Pancreas (tissue), 10 donors: ENCODE measurements around the gene OGFOD3. TPM values are rescaled to one million over a fixed set of nuclear protein-coding genes. Genes with fewer than 3 reads are reported as not detected.
"Not testable (repeated sequence)": the region's sequence is repeated elsewhere in the genome, so short reads cannot be mapped to it uniquely, and the experiment has no call there.

Experiments used
- ATAC-seq, 4 donors: fragments of 200-7000 bp; cut with Tn5 transposase; one replicate each; pipeline versions ENCODE4 v1.8.0 to v1.9.1; 2020; ENCODE audit warnings: mild to moderate bottlenecking in 4 of 4, moderate library complexity in 4 of 4
- DNase-seq, 6 donors: peaks; one replicate each; pipeline ENCODE4 v3.0.0-alpha.2; 2020
- FAIRE-seq: peaks from 2 replicates; lab custom pipeline; 2012; peaks lifted over from hg19 to GRCh38; lab: Jason Lieb, UNC
- H3K27ac ChIP-seq, 4 donors: fragments of 200-600 bp; sonication (generic); 1 replicate in 3 of 4; 2 replicates in 1 of 4; pipeline versions ENCODE4 v1.5.0 to v1.8.0; 2020
- H3K27me3 ChIP-seq, 4 donors: fragments of 200-600 bp; one replicate each; pipeline ENCODE4 v1.8.0; 2021
- H3K36me3 ChIP-seq, 3 donors: fragments of 200-600 bp; sonication (generic) in 1 of 3; one replicate each; pipeline versions ENCODE4 v1.5.0 to v1.8.0; 2020 to 2021
- H3K4me1 ChIP-seq, 3 donors: fragments of 200-600 bp; one replicate each; pipeline ENCODE4 v1.8.0; 2021
- H3K4me3 ChIP-seq, 4 donors: fragments of 200-600 bp; sonication (generic) in 2 of 4; one replicate each; pipeline versions ENCODE4 v1.5.0 to v1.8.0; 2020 to 2021
- H3K9me3 ChIP-seq, 4 donors: fragments of 200-600 bp; one replicate each; pipeline ENCODE4 v1.8.0; 2021
- WGBS, 2 donors: extraction: QIAGEN DNeasy Blood & Tissue Kit; methylation state at CpG; one replicate each; pipeline ENCODE4 v1.1.7; 2013; 5-methylcytosine and 5-hydroxymethylcytosine counted together
- intact Hi-C, 3 donors: fragments of 100-400 bp; cut with DNase I; formaldehyde crosslinking; loops; one replicate each; pipeline versions ENCODE4 v1.11.1 to v1.14.2; 2022
- polyA plus RNA-seq, 2 donors: library from polyadenylated mRNA; stranded (reverse); fragments of 200-250 nt; gene quantifications; one replicate each; pipeline ENCODE4 v1.2.3, GENCODE V29; 2013
- total RNA-seq, 6 donors: library from RNA; stranded (reverse); fragmentation: NEBNext Ultra II Directional in 4 of 6; extraction: Animal tissue kit (Norgen Biotek cat#: 25700) in 4 of 6; gene quantifications; one replicate each; pipeline versions ENCODE4 v1.2.1 to v1.2.4, GENCODE V29; 2021 to 2023
- TF ChIP-seq, protein P1 (sequence below), 4 donors: fragments of 200-600 bp; sonication (generic) in 3 of 4; IDR thresholded peaks; one replicate each; pipeline versions ENCODE4 v1.5.0 to v1.8.0; 2021; ENCODE audit warnings: antibody characterized with exemption in 4 of 4
- donor health status: healthy with polysubstance abuse.
- donor health status: DM: no; HTN: no; CAD: no; lungs with moderate emphysema.
- donor health status: DM: no; HTN: no; CAD: no.
- donor health status: control.
- donor health status: control.
- donor health status: Bipolar disorder and iron deficiency.
- donor health status: DM: yes; HTN: yes; CAD: no.
- donor health status: DM: no; HTN: no; CAD: no.
- donor health status: DM: no; HTN: no; CAD: no.
- donor health status: DM: yes; HTN: yes; CAD: no.

Gene OGFOD3
- total and polyA plus RNA-seq, 8 donors: 17.8 to 28.0 (median 19.9) TPM

DNA sequence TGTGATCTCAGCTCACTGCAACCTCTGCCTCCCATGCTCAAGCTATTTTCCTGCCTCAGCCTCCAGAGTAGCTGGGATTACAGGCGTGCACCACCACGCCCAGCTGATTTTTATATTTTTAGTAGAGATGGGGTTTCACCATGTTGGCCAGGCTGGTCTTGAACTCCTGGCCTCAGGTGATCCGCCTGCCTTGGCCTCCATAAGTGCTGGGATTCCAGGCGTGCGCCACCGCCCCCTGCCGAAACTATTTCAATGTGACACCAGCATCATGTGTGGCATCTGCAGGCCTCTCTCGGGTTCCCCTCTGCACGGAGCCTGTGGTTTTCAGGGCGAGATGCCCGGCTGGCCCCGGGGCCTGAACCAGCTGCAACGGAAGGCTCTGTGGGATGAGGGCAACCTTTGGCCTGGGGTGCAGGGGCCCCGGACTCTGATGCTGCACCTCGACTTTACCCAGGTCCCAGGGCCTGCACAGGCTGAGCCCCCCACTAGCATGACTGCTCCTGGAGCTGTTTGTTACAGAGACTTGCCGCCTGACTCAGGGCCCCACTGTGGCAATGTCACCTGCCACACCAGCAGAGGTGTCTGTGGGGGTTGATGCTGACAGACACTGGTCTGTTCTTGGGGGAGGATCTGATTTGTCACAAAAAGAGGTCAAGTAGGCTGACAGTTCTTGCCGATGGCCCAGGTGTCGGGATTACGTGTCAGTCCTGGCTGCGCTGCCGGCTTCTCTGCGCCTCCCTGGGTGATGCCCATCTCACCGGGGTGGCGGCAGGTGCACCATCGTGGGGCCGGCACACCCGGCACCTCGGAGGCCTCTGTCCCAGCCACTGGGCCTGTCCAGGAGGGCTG is 68.0 kb downstream of the OGFOD3 start:
- TF ChIP-seq, protein P1, sequence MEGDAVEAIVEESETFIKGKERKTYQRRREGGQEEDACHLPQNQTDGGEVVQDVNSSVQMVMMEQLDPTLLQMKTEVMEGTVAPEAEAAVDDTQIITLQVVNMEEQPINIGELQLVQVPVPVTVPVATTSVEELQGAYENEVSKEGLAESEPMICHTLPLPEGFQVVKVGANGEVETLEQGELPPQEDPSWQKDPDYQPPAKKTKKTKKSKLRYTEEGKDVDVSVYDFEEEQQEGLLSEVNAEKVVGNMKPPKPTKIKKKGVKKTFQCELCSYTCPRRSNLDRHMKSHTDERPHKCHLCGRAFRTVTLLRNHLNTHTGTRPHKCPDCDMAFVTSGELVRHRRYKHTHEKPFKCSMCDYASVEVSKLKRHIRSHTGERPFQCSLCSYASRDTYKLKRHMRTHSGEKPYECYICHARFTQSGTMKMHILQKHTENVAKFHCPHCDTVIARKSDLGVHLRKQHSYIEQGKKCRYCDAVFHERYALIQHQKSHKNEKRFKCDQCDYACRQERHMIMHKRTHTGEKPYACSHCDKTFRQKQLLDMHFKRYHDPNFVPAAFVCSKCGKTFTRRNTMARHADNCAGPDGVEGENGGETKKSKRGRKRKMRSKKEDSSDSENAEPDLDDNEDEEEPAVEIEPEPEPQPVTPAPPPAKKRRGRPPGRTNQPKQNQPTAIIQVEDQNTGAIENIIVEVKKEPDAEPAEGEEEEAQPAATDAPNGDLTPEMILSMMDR (IDR thresholded peaks at IDR 0.05): no peak
- Histone ChIP-seq H3K36me3 (no peaks in the 10 kb centered on the region), H3K4me1 (no peaks in the 10 kb centered on the region), H3K27ac (no peak overlapping the region), H3K9me3 (no peaks in the 10 kb centered on the region), H3K27me3 (no peaks in the 10 kb centered on the region), H3K4me3 (no peak overlapping the region)
- FAIRE-seq: no peak
- 73 to 84% methylated on average over 28 of the region's 28 CpGs for WGBS, 2 donors
- intact Hi-C loops: loop anchor here in 2 of 3 donors (5.0 to 10.0 kb wide), 4 partner anchors 144 to 424 kb away; no protein-coding TSS in a partner anchor
- no peak for ATAC-seq
- DNase-seq: peak in 1 of 6 donors; percentile 72

DNA sequence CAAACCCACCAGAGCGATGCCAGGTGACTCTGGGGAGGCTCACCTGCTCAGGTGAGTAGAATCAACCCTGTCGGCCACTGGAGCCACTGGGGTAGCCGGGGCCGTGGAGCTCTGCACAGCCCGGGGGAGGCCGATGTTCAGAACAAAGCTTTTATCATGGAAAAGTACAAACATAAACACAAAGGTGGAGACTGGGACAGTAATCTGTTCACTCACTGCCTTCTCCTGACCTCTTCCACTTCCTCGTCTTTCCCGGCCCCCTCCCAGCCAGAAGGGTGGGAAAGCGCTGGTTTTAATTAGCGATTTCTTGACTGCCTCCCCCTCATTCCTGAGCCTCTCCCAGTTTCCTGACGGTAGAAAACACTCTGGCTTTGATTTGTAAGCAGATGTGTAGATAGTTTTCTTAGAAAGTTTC is 69.1 kb downstream of the OGFOD3 start:
- DNase-seq: no peak
- H3K27me3 ChIP-seq: no peaks in the 10 kb centered on the region
- no peak overlapping the region for H3K4me3 ChIP-seq
- no peaks in the 10 kb centered on the region for H3K9me3 ChIP-seq
- WGBS, 2 donors: 49 to 66% methylated on average over 11 of the region's 11 CpGs
- TF ChIP-seq, protein P1 (IDR thresholded peaks at IDR 0.05): no peak
- H3K36me3 ChIP-seq: no peaks in the 10 kb centered on the region
- intact Hi-C loops: no loop called here
- no peak for FAIRE-seq
- no peak for ATAC-seq
- no peaks in the 10 kb centered on the region for H3K4me1 ChIP-seq
- no peak overlapping the region for H3K27ac ChIP-seq

DNA sequence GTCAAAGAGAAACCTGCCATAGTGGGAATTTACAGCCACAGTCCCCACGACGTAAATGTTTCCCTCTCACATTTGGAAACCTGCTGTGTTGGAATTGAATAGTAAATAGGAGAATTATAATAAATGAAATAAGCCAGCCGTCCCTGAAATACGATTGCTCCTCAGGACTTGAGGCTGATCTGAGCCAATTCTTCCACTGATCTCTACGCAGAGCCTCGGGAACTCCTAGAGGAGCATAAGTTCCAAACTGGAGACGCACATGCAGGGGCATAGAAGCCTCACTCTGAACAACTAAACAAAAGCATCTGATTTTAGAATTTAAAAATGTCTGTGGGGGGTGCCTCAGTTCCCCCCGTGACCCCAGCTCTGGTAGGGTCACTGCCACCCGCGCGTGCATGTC is 69.5 kb downstream of the OGFOD3 start:
- no peaks in the 10 kb centered on the region for H3K36me3 ChIP-seq
- intact Hi-C loops: no loop called here
- 59 to 67% methylated on average over 11 of the region's 11 CpGs for WGBS, 2 donors
- no peak overlapping the region for H3K27ac ChIP-seq
- DNase-seq: no peak
- no peaks in the 10 kb centered on the region for H3K4me1 ChIP-seq
- FAIRE-seq: no peak
- H3K4me3 ChIP-seq: no peak overlapping the region
- TF ChIP-seq, protein P1 (IDR thresholded peaks at IDR 0.05): no peak
- H3K9me3 ChIP-seq: no peaks in the 10 kb centered on the region
- H3K27me3 ChIP-seq: no peaks in the 10 kb centered on the region
- ATAC-seq: no peak

DNA sequence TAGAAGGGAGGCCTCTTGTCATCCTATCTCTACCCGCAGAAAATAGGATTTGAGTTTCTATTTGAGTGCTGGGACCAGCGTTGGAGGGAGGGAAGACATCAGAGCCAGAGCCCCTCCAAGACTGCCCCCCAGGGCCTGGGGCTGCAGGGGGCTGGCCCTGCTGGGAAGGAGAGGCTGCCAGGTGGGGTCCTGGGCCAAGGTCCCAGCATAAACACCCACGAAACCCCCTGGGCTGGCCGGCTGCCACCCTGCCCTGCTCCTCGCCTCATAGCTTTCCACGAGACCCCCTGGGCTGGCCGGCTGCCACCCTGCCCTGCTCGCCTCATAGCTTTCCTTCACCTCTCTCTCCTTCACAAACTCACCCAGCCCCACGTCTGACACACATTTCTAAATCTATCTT is 70.0 kb downstream of the OGFOD3 start:
- Histone ChIP-seq H3K4me3 (no peak overlapping the region), H3K9me3 (no peaks in the 10 kb centered on the region), H3K27me3 (no peaks in the 10 kb centered on the region), H3K4me1 (no peaks in the 10 kb centered on the region), H3K27ac (no peak overlapping the region), H3K36me3 (no peaks in the 10 kb centered on the region)
- 43 to 46% methylated on average over 9 of the region's 9 CpGs for WGBS, 2 donors
- FAIRE-seq (no peak), ATAC-seq (no peak), DNase-seq (peak in 1 of 6 donors; percentile 50)
- TF ChIP-seq, protein P1 (IDR thresholded peaks at IDR 0.05): no peak
- intact Hi-C loops: no loop called here

DNA sequence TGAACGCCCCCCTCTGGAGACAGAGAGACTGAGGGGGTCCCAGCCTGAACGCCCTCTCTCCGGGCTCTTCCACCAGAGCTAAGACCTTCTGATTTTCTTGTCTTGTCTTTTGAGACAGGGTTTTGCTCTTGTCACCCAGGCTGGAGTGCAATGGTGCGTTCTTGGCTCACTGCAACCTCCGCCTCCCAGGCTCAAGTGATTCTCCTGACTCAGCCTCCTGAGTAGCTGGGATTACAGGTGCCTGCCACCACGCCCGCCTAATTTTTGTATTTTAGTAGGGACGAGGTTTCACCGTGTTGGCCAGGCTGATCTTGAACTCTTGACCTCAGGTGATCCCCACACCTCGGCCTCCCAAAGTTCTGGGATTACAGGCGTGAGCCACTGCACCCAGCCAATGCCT is 70.4 kb downstream of the OGFOD3 start:
- H3K36me3 ChIP-seq, H3K4me1 ChIP-seq, H3K9me3 ChIP-seq, intact Hi-C loops, FAIRE-seq, H3K27me3 ChIP-seq, H3K4me3 ChIP-seq, ATAC-seq, H3K27ac ChIP-seq, DNase-seq: not testable (repeated sequence)
- WGBS, 2 donors: 76 to 83% methylated on average over 10 to 11 of the region's 11 CpGs
